H1 (cell line): ENCODE results near the gene TCP11.

Experiments
- EP300 ChIP-seq, 2 experiments: IDR thresholded peaks; 1 replicate in 1 of 2; 2 replicates in 1 of 2; pipeline ENCODE4 v1.6.1; 2011 to 2012; ENCODE audit warnings: low read depth in 2 of 2, low read length in 2 of 2, mild to moderate bottlenecking in 2 of 2, borderline replicate concordance in 1 of 2, inconsistent platforms in 1 of 2, moderate library complexity in 1 of 2
- SRF ChIP-seq: IDR thresholded peaks from 2 replicates; pipeline ENCODE4 v1.6.1; 2011; ENCODE audit warnings: mild to moderate bottlenecking, low read depth, low read length, moderate library complexity
- YY1 ChIP-seq: IDR thresholded peaks from 2 replicates; pipeline ENCODE4 v1.6.1; 2011; ENCODE audit warnings: low read depth, mild to moderate bottlenecking, low read length

GRCh38 chr6:35089935-35090505 lies 51.1 kb downstream of the TCP11 start:
- no peak for TF ChIP-seq YY1
- no peak for TF ChIP-seq SRF
- TF ChIP-seq EP300 (IDR thresholded peaks at IDR 0.05; ENCODE audit: borderline replicate concordance in 1 of 2, low read depth in 2 of 2, low read length in 2 of 2) = no peak
